Hepatocyte (in vitro differentiated cells): Measurements from ENCODE around the gene RASSF1. TPM values are rescaled to one million over a fixed set of nuclear protein-coding genes. Genes with fewer than 3 reads are reported as not detected.

Source experiments
- DNase-seq: peaks from one replicate; pipeline ENCODE4 v3.0.0-alpha.2; 2016; ENCODE audit warnings: low spot score
- H2AFZ ChIP-seq: fragments of 200-600 bp; sonication (generic); 2 replicates; pipeline ENCODE4 v1.6.0; 2016; ENCODE audit warnings: antibody characterized with exemption, mild to moderate bottlenecking
- H3K27ac ChIP-seq: fragments of 200-600 bp; sonication (generic); 2 replicates; pipeline ENCODE4 v1.5.1; 2016; ENCODE audit warnings: mild to moderate bottlenecking
- H3K27me3 ChIP-seq: fragments of 200-600 bp; sonication (generic); 2 replicates; pipeline ENCODE4 v1.6.1; 2016
- H3K36me3 ChIP-seq: fragments of 200-600 bp; sonication (generic); replicated peaks from 2 replicates; pipeline ENCODE4 v1.5.1; 2016; ENCODE audit warnings: low read depth; ENCODE audit not compliant: insufficient read depth
- H3K4me1 ChIP-seq: fragments of 200-600 bp; sonication (generic); 2 replicates; pipeline ENCODE4 v1.5.1; 2016; ENCODE audit warnings: mild to moderate bottlenecking, moderate library complexity; ENCODE audit not compliant: insufficient read depth
- H3K4me2 ChIP-seq: fragments of 200-600 bp; sonication (generic); 2 replicates; pipeline ENCODE4 v1.6.0; 2016
- H3K4me3 ChIP-seq: fragments of 200-600 bp; sonication (generic); 2 replicates; pipeline ENCODE4 v1.5.1; 2016; ENCODE audit warnings: mild to moderate bottlenecking
- H3K79me2 ChIP-seq: fragments of 200-600 bp; sonication (generic); 2 replicates; pipeline ENCODE4 v1.6.0; 2017; ENCODE audit warnings: mild to moderate bottlenecking
- H3K9me2 ChIP-seq: fragments of 200-600 bp; sonication (generic); replicated peaks from 2 replicates; pipeline ENCODE4 v1.6.0; 2017; ENCODE audit warnings: mild to moderate bottlenecking; ENCODE audit not compliant: insufficient read depth
- H3K9me3 ChIP-seq: fragments of 200-600 bp; sonication (generic); 2 replicates; pipeline ENCODE4 v1.5.1; 2016; ENCODE audit warnings: low read depth, mild to moderate bottlenecking
- H4K20me1 ChIP-seq: fragments of 200-600 bp; sonication (generic); 2 replicates; pipeline ENCODE4 v1.6.0; 2016; ENCODE audit warnings: mild to moderate bottlenecking; ENCODE audit not compliant: insufficient read depth, poor library complexity, severe bottlenecking
- CTCF ChIP-seq: fragments of 200-600 bp; sonication (generic); IDR thresholded peaks from 2 replicates; pipeline ENCODE4 v1.5.1; 2016; ENCODE audit warnings: antibody characterized with exemption, mild to moderate bottlenecking; ENCODE audit not compliant: poor library complexity
- EZH2 ChIP-seq: fragments of 200-600 bp; sonication (generic); IDR thresholded peaks from 2 replicates; pipeline ENCODE4 v1.6.1; 2016; ENCODE audit warnings: antibody characterized with exemption, mild to moderate bottlenecking, borderline replicate concordance
- EZH2phosphoT487 ChIP-seq: fragments of 200-600 bp; sonication (generic); IDR thresholded peaks from one replicate; pipeline ENCODE4 v1.6.1; 2018; ENCODE audit warnings: antibody characterized with exemption, mild to moderate bottlenecking, low read depth, moderate library complexity; ENCODE audit not compliant: unreplicated experiment, severe bottlenecking
- WGBS: methylation state at CpG from one replicate; pipeline ENCODE4 v1.1.6; 2016; ENCODE audit warnings: low lambda C conversion rate; ENCODE audit errors: missing lambda C conversion rate; 5-methylcytosine and 5-hydroxymethylcytosine counted together
- polyA plus RNA-seq: library from polyadenylated mRNA; unstranded; fragments of >200 nt; fragmentation: Nextera tagmentation; extraction: Ambion mirVana; gene quantifications from 2 replicates; pipeline ENCODE4 v1.2.1, GENCODE V29; 2016
- total RNA-seq: library from RNA; depleted of rRNA; stranded (reverse); fragments of >200 nt; gene quantifications from 2 replicates; pipeline ENCODE4 v1.2.3, GENCODE V29; 2014

The RASSF1 gene
- total and polyA plus RNA-seq, 2 experiments from 2014 or later = 11.3 to 22.9 TPM

GRCh38 chr3:50296721-50297383 lies 43.8 kb downstream of the RASSF1 start:
- Histone ChIP-seq H3K9me3 (no peaks in the 10 kb centered on the region), H2AFZ (no peak overlapping the region), H4K20me1 (no peaks in the 10 kb centered on the region), H3K4me3 (no peak overlapping the region), H3K4me1 (peaks cover 25% of the 10 kb centered on the region), H3K27ac (no peak overlapping the region), H3K4me2 (no peak overlapping the region), H3K27me3 (no peaks in the 10 kb centered on the region), H3K79me2 (peaks cover 14% of the 10 kb centered on the region), H3K36me3 (no peaks in the 10 kb centered on the region), H3K9me2 (no peaks in the 10 kb centered on the region)
- DNase-seq = no peak
- 97% methylated on average over 18 of the region's 18 CpGs for WGBS
- TF ChIP-seq EZH2phosphoT487 (no peak), CTCF (no peak), EZH2 (no peak)

- Histone ChIP-seq H3K27ac (no peak overlapping the region), H3K9me3 (no peaks in the 10 kb centered on the region), H3K9me2 (no peaks in the 10 kb centered on the region), H3K27me3 (no peaks in the 10 kb centered on the region), H3K4me3 (no peak overlapping the region), H3K4me1 (peaks cover 33% of the 10 kb centered on the region), H3K36me3 (no peaks in the 10 kb centered on the region), H3K4me2 (no peak overlapping the region), H2AFZ (no peak overlapping the region), H3K79me2 (peaks cover 18% of the 10 kb centered on the region), H4K20me1 (no peaks in the 10 kb centered on the region)
- WGBS = 91% methylated on average over 8 of the region's 8 CpGs
- no peak for TF ChIP-seq CTCF
- no peak for TF ChIP-seq EZH2phosphoT487
- no peak for TF ChIP-seq EZH2
- DNase-seq = no peak
Observed at GRCh38 chr3:50295553-50296431, 44.8 kb downstream of the RASSF1 start.

DNA sequence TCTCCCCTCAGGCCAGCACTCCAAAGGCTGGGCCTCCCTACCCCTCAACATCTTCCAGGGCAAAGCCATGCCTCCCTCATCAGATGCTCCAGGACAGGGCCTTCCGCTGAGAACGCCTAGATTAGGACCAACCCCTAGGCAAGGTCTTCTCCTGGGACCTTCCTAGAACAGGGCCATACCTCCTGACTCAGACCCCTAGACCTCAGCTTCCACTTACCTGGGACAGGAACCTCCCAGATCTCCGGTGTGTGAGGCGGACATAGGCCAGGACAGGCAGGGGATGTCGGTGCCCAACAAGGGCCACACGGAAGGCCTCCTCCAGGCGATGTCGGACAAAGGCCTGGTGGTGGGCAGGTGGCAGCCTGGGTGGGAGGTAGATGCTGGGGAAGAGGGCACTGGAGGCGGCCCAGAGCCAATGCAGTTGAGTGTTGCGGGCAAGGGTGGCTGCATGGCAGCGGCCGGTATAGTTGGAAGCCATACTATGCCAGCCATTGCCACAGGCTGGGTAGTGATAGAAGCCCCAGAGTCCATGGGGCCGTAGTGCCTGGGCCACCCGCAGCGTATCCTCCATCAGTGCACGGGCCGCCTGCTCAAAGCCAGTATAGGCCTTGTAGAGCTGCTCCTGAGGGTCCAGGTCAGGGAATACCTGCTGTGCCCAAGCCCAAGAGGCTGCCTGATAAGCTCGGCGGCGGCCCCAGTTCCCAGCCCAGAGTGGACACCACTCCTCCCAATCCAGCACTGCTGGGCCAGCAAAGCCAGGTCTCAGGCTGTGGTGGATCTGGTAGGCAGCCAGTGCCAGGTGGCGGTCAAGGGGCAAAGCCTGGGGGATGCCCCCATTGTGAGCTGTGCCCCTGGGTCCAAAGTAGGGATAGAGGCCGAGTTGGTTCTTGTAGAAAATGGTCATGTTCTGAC lies 45.9 kb downstream of the RASSF1 start:
- H3K27me3 ChIP-seq = no peaks in the 10 kb centered on the region
- no peak overlapping the region for H2AFZ ChIP-seq
- no peaks in the 10 kb centered on the region for H4K20me1 ChIP-seq
- no peak overlapping the region for H3K4me2 ChIP-seq
- WGBS = 96% methylated on average over 22 of the region's 22 CpGs
- no peaks in the 10 kb centered on the region for H3K36me3 ChIP-seq
- peaks cover 20% of the 10 kb centered on the region for H3K79me2 ChIP-seq
- peaks cover 23% of the 10 kb centered on the region for H3K4me1 ChIP-seq
- H3K9me3 ChIP-seq = no peaks in the 10 kb centered on the region
- H3K4me3 ChIP-seq = no peak overlapping the region
- no peak overlapping the region for H3K27ac ChIP-seq
- H3K9me2 ChIP-seq = no peaks in the 10 kb centered on the region
- DNase-seq = no peak
- no peak for TF ChIP-seq EZH2
- TF ChIP-seq EZH2phosphoT487 = no peak
- TF ChIP-seq CTCF = no peak
